HG03432 (cell line): Measurements from ENCODE around the gene RPL29.

Experiments used
- ATAC-seq: cut with Tn5 transposase; IDR thresholded peaks from one replicate; pipeline ENCODE4 v1.9.1; 2021; ENCODE audit warnings: mild to moderate bottlenecking, moderate library complexity; ENCODE audit not compliant: unreplicated experiment

The RPL29 gene

DNA sequence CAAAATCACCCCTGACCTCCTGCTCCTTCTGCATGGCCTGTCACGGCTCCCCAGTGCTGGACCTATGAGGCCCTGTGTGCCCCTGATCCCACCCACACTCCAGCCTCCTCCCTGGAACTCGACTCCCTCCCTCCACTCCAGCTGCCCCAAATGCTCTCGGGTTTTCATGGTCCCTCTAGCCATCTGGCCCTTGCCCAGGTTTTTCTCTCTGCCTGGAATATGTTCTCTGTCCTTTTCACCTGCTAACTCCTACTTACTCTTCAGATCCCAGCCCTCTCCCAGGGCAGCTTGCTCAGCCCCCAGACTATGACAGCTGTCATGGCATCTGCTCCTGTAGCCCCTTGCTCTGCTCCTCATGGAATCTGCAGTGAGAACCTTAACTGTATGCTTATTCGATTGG is 30.3 kb upstream of the RPL29 start:
- no peak for ATAC-seq

GRCh38 chr3:52025453-52025852 is 29.8 kb upstream of the RPL29 start:
- no peak for ATAC-seq

DNA sequence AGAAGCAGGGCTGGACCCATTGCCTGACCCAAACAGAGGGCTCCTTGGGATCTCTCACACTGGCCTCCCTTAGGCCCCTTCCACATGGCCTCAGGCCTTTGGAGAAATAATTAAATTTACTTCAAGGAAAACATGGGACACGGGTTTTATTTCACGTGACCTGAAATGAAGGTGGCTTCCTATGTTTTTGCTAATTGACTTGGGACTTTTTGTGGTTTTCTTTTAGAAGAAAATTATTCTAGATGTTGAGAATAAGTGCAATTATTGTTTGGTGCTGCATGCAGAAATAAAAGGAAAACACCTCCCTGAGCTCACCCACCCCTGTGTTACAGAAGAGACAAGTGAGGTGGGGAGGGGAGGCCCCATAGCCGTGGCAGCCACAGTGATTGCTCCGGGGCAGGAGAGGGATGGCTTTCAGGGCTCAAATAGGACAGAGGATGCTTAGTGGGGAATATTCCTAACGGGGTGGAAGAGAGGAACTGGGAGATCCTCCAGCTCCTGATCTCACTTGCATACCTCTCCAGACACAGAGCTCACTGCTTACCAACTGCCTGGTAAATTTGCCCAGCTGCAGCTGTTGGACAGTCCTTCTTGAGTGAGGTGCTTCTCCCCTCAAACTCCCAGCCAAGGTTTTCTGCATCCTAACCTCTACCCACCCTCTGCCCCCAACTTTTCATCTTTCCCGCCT is 29.2 kb upstream of the RPL29 start:
- no peak for ATAC-seq

- peak; percentile 74 for ATAC-seq
Measured at GRCh38 chr3:52023860-52024764, 28.4 kb upstream of the RPL29 start.

GRCh38 chr3:52023101-52023770 is 27.5 kb upstream of the RPL29 start:
- no peak for ATAC-seq

- no peak for ATAC-seq
Measured at GRCh38 chr3:52022323-52023100, 26.8 kb upstream of the RPL29 start.

GRCh38 chr3:52021489-52022268 is 26.0 kb upstream of the RPL29 start:
- no peak for ATAC-seq

DNA sequence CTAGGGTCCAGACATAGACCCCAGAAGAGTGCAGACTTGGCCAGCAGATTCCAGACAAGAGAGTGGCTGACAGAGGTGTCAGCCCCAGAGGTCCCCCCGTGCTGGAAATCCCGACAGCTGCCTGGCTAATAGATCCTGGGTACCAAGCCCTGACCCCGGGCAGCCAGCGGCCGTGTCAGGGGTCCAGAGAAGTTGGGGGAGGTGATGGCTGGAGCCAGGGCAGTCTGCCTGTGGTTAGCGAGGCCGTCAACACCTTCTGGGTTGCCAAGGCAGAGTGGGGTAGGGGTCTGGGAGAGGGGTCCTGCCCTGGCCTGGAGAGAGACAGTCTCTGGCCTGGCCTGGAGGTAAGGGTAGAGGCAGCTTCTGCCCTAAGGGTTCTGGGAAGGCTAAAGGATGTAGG is 25.1 kb upstream of the RPL29 start:
- no peak for ATAC-seq

- ATAC-seq: no peak
Measured at GRCh38 chr3:52019352-52020080, 23.8 kb upstream of the RPL29 start.

GRCh38 chr3:52018319-52019000 is 22.8 kb upstream of the RPL29 start:
- no peak for ATAC-seq

DNA sequence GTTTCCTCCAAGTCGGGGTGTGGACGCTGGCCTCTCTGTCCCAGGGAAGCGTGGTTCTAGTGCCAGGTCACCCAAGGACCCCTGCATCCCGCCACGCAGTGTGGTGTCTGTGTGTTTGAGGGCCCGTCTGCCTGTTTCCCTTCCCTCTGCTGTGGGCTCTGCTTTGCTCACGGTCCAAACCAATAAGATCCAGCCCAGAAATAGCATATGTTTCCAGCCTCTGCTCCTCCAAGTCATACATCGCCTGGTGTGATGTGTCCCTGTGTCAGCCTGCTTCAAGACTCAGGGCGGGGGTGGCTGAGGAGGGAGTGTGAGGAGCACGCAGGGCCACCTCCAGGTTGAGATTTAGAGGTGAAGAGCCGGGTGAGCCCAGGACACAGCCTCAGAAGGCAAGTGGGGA is 21.9 kb upstream of the RPL29 start:
- ATAC-seq: no peak

GRCh38 chr3:52015438-52016228 is 19.9 kb upstream of the RPL29 start:
- ATAC-seq: no peak

GRCh38 chr3:52014613-52015012 is 18.9 kb upstream of the RPL29 start:
- no peak for ATAC-seq

DNA sequence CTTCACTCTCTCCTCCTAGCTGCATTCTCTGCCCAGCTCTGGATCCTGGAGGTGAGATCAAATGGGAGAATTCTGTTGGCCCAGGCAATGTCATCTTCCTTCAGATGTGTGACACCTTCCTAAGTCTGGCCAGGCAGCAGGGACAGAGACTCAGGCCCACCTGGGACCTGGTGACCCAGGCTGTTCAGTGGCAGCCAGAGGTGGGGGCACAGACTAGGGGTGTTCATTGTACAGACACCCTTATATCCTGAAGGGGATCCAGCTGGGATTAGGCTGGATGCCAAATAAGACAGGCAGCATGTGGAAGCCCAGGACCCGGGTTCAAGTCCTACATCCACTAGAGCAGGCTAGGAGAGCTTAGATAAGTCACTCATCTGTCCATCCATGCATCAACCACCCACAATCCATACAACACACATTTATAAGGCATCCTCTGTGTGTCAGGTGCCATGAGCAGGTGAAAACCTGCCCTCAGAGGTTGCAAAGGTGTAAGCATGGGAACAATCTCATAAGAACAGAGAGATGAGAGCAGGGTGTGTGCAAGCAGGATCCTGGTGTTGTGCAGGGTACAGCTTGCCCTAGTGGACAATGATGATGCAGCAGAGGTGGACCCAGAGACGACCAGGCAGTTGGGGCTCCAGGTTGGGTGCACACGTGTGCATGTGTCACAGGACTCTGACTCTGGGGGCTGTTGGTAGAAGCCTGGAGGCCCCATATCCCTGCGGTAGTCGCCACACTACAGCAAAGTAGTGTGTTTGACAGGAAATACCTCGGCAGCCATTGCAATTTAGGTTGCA is 18.3 kb upstream of the RPL29 start:
- no peak for ATAC-seq

DNA sequence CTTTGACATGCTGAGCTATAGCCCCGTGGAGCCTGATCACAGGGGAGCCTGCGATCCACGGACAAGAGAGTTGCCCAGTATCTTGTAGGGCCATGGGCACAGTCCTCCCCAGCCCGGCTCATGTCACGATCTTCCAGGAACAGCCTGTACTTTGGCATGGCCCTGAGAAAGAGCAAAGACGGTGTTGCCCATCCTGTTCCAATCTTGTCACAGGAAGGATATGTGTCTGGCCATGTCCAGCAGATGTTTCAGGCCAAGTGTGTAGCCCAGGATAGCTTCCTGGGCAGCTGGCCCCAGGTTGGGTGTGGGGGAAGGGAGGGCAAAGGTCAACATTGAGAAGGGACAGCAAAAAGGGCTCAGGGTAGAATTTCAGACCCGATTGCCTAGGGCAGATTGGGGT is 17.0 kb upstream of the RPL29 start:
- ATAC-seq: no peak

- ATAC-seq: no peak
Measured at GRCh38 chr3:52010431-52010830, 14.7 kb upstream of the RPL29 start.

GRCh38 chr3:52007291-52007690 is 11.6 kb upstream of the RPL29 start:
- ATAC-seq: no peak

DNA sequence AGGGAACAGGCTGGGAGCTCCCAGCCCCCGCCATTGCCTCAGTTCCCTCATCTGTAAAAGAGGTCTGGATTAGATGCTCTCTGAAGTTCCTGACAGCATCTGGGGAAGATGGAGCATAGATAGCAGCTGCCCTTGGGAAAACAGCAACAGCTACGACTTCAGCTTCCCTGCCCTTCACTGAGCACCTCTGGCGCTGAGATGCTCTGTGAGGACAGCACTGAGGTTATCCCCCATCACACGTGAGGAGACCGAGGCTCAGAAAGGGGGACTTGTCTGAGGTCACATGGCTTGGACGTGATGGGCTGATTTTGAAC is 11.1 kb upstream of the RPL29 start:
- no peak for ATAC-seq
